Posterior vena cava (tissue), 2 donors: ENCODE measurements around the gene FCN1. TPM values are rescaled to one million over a fixed set of nuclear protein-coding genes. Genes with fewer than 3 reads are reported as not detected.
"Not testable (repeated sequence)": the region's sequence is repeated elsewhere in the genome, so short reads cannot be mapped to it uniquely, and the experiment has no call there.

Experiments used
- DNase-seq: peaks from one replicate; pipeline ENCODE4 v3.0.0-alpha.2; 2020; ENCODE audit warnings: low spot score
- intact Hi-C, 2 donors: fragments of 100-400 bp; cut with DNase I; formaldehyde crosslinking; loops; one replicate each; pipeline versions ENCODE4 v1.14.1 to v1.14.2; 2022 to 2023
- total RNA-seq, 2 donors: library from RNA; stranded (reverse); fragmentation: NEBNext Ultra II Directional; extraction: Animal tissue kit (Norgen Biotek cat#: 25700); gene quantifications; one replicate each; pipeline ENCODE4 v1.2.1, GENCODE V29; 2021
- donor health status: DM: yes; HTN: yes; CAD: no.
- donor health status: DM: yes; HTN: yes; CAD: no.

Gene FCN1
- total RNA-seq, 2 donors from 2014 or later: 7.1 to 16.5 TPM

GRCh38 chr9:134956387-134956786 lies 38.7 kb upstream of the FCN1 start:
- intact Hi-C loops, DNase-seq: not testable (repeated sequence)

GRCh38 chr9:134955801-134956200 lies 38.1 kb upstream of the FCN1 start:
- DNase-seq: peak; percentile 41
- intact Hi-C loops: no loop called here

- intact Hi-C loops: no loop called here
Measured at GRCh38 chr9:134955156-134955555, 37.4 kb upstream of the FCN1 start.

GRCh38 chr9:134951994-134952393 lies 34.3 kb upstream of the FCN1 start:
- no peak for DNase-seq
- intact Hi-C loops: no loop called here

More at GRCh38 chr9:134955156-134955555, 37.4 kb upstream of the FCN1 start:
- DNase-seq: peak; percentile 35

- intact Hi-C loops: no loop called here
- DNase-seq: peak; percentile 44
Measured at GRCh38 chr9:134951461-134951860, 33.7 kb upstream of the FCN1 start.

- peak; percentile 67 for DNase-seq
- intact Hi-C loops: no loop called here
Measured at GRCh38 chr9:134950386-134951210, 32.9 kb upstream of the FCN1 start.

GRCh38 chr9:134949681-134950385 lies 32.1 kb upstream of the FCN1 start:
- DNase-seq: peak; percentile 49
- intact Hi-C loops: no loop called here

- intact Hi-C loops: no loop called here
Measured at GRCh38 chr9:134948149-134948548, 30.4 kb upstream of the FCN1 start.

GRCh38 chr9:134947265-134947955 lies 29.7 kb upstream of the FCN1 start:
- intact Hi-C loops: no loop called here
- no peak for DNase-seq

More at GRCh38 chr9:134948149-134948548, 30.4 kb upstream of the FCN1 start:
- DNase-seq: no peak

- DNase-seq: no peak
- intact Hi-C loops: no loop called here
Measured at GRCh38 chr9:134946663-134947062, 29.0 kb upstream of the FCN1 start.

- intact Hi-C loops: no loop called here
- no peak for DNase-seq
Measured at GRCh38 chr9:134945509-134946275, 28.0 kb upstream of the FCN1 start.

- intact Hi-C loops: no loop called here
- peak; percentile 38 for DNase-seq
Measured at GRCh38 chr9:134944916-134945315, 27.2 kb upstream of the FCN1 start.

- DNase-seq: peak; percentile 72
- intact Hi-C loops: no loop called here
Measured at GRCh38 chr9:134944351-134944802, 26.7 kb upstream of the FCN1 start.

GRCh38 chr9:134943836-134944235 lies 26.1 kb upstream of the FCN1 start:
- intact Hi-C loops: no loop called here
- peak; percentile 54 for DNase-seq

GRCh38 chr9:134943411-134943810 lies 25.7 kb upstream of the FCN1 start:
- intact Hi-C loops: no loop called here
- DNase-seq: peak; percentile 35

GRCh38 chr9:134942788-134943184 lies 25.1 kb upstream of the FCN1 start:
- intact Hi-C loops: no loop called here
- no peak for DNase-seq

- DNase-seq: peak; percentile 62
- intact Hi-C loops: no loop called here
Measured at GRCh38 chr9:134942011-134942787, 24.5 kb upstream of the FCN1 start.
